Loucy (cell line): Measurements from ENCODE around the gene ARL5C.

Experiments
- H2AFZ ChIP-seq: fragments of 200-600 bp; sonication (generic); 2 replicates; pipeline ENCODE4 v1.6.0; 2016; ENCODE audit warnings: antibody characterized with exemption, mild to moderate bottlenecking, low read length, moderate library complexity
- H3F3A ChIP-seq: fragments of 200-600 bp; 2 replicates; pipeline ENCODE4 v1.6.0; 2016; ENCODE audit warnings: antibody characterized with exemption, low read depth, mild to moderate bottlenecking
- H3K27me3 ChIP-seq: fragments of 200-600 bp; sonication (generic); 2 replicates; pipeline ENCODE4 v1.6.1; 2014; ENCODE audit warnings: low read length, mild to moderate bottlenecking; ENCODE audit not compliant: insufficient read depth, poor library complexity, severe bottlenecking
- H3K36me3 ChIP-seq: fragments of 200-600 bp; sonication (generic); 2 replicates; pipeline ENCODE4 v1.6.1; 2016; ENCODE audit warnings: low read length; ENCODE audit not compliant: insufficient read depth
- H3K4me1 ChIP-seq: fragments of 200-600 bp; sonication (generic); 2 replicates; pipeline ENCODE4 v1.5.1; 2014; ENCODE audit warnings: low read length, mild to moderate bottlenecking; ENCODE audit not compliant: insufficient read depth, poor library complexity, severe bottlenecking
- H3K4me2 ChIP-seq: fragments of 200-600 bp; sonication (generic); 2 replicates; pipeline ENCODE4 v1.6.0; 2014; ENCODE audit warnings: antibody characterized with exemption, low read length, low read depth, mild to moderate bottlenecking; ENCODE audit not compliant: poor library complexity, severe bottlenecking
- H3K4me3 ChIP-seq: fragments of 200-600 bp; sonication (generic); 2 replicates; pipeline ENCODE4 v1.5.1; 2014; ENCODE audit warnings: low read length, mild to moderate bottlenecking, mixed read lengths; ENCODE audit not compliant: poor library complexity, severe bottlenecking
- H3K79me2 ChIP-seq: fragments of 200-600 bp; sonication (generic); 2 replicates; pipeline ENCODE4 v1.6.1; 2014; ENCODE audit warnings: low read length; ENCODE audit not compliant: insufficient read depth
- H3K9ac ChIP-seq: fragments of 200-600 bp; sonication (generic); 2 replicates; pipeline ENCODE4 v1.6.0; 2014; ENCODE audit warnings: mild to moderate bottlenecking, low read depth, low read length, moderate library complexity; ENCODE audit not compliant: poor library complexity, severe bottlenecking
- H3K9me2 ChIP-seq: fragments of 200-600 bp; sonication (generic); replicated peaks from 2 replicates; pipeline ENCODE4 v1.6.1; 2016; ENCODE audit warnings: low read depth, low read length, mixed read lengths
- H3K9me3 ChIP-seq: fragments of 200-600 bp; sonication (generic); 2 replicates; pipeline ENCODE4 v1.6.1; 2014; ENCODE audit warnings: mild to moderate bottlenecking, antibody characterized with exemption, low read length, low read depth; ENCODE audit not compliant: insufficient read depth
- H4K20me1 ChIP-seq: fragments of 200-600 bp; sonication (generic); 2 replicates; pipeline ENCODE4 v1.6.0; 2014; ENCODE audit warnings: antibody characterized with exemption, low read length, mild to moderate bottlenecking; ENCODE audit not compliant: insufficient read depth, poor library complexity, severe bottlenecking
- EZH2phosphoT487 ChIP-seq: fragments of 200-600 bp; IDR thresholded peaks from 2 replicates; pipeline ENCODE4 v1.6.1; 2018; ENCODE audit warnings: antibody characterized with exemption, mild to moderate bottlenecking, moderate library complexity, borderline replicate concordance
- TF ChIP-seq, protein P1 (sequence below): fragments of 200-600 bp; sonication (generic); conservative IDR thresholded peaks from 2 replicates; pipeline ENCODE4 v1.5.1; 2014; ENCODE audit warnings: mild to moderate bottlenecking, antibody characterized with exemption, low read length

Gene ARL5C

DNA sequence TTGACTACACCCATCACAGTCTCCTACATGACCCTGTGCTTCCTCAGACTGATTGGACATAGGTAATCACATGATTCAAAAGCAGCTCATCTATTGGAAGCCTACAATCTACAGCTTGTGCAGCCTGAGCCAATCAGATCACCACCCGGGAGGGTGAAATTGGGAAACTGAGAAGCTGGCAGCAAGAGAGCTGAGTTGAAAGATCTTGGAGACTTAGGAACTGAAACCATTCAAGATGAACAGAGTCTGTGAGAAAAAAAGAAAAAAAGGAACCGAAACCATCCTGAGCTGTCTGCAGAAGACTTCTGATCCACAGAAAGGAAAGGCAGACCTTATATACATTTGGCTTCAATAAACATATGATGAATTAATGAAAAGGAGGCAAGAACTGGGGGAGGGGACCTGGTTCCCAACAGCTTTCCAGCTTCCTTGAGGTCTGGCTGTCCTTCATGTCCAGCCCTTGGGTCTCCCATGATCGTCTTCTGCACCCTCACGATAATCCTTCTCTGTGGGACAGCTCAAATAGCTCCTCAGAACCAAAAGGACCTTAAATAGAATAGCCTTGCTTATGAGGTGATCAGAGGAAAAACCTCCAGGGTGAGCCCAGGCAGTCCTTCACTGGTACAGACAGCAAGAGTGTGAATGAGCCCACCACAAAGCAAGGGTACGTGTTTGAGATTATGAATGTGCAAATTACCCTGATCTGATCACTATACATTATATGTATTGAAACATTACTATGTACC lies 47.1 kb downstream of the ARL5C start:
- H3F3A ChIP-seq: no peaks in the 10 kb centered on the region
- TF ChIP-seq, protein P1, sequence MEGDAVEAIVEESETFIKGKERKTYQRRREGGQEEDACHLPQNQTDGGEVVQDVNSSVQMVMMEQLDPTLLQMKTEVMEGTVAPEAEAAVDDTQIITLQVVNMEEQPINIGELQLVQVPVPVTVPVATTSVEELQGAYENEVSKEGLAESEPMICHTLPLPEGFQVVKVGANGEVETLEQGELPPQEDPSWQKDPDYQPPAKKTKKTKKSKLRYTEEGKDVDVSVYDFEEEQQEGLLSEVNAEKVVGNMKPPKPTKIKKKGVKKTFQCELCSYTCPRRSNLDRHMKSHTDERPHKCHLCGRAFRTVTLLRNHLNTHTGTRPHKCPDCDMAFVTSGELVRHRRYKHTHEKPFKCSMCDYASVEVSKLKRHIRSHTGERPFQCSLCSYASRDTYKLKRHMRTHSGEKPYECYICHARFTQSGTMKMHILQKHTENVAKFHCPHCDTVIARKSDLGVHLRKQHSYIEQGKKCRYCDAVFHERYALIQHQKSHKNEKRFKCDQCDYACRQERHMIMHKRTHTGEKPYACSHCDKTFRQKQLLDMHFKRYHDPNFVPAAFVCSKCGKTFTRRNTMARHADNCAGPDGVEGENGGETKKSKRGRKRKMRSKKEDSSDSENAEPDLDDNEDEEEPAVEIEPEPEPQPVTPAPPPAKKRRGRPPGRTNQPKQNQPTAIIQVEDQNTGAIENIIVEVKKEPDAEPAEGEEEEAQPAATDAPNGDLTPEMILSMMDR: no peak
- no peak for TF ChIP-seq EZH2phosphoT487
- no peak overlapping the region for H2AFZ ChIP-seq
- no peaks in the 10 kb centered on the region for H3K4me1 ChIP-seq
- no peaks in the 10 kb centered on the region for H3K9me3 ChIP-seq
- H3K9ac ChIP-seq: no peak overlapping the region
- no peak overlapping the region for H3K4me2 ChIP-seq
- H3K27me3 ChIP-seq: no peaks in the 10 kb centered on the region
- H4K20me1 ChIP-seq: no peaks in the 10 kb centered on the region
- no peaks in the 10 kb centered on the region for H3K36me3 ChIP-seq
- H3K9me2 ChIP-seq: no peaks in the 10 kb centered on the region
- no peaks in the 10 kb centered on the region for H3K79me2 ChIP-seq
- no peak overlapping the region for H3K4me3 ChIP-seq

DNA sequence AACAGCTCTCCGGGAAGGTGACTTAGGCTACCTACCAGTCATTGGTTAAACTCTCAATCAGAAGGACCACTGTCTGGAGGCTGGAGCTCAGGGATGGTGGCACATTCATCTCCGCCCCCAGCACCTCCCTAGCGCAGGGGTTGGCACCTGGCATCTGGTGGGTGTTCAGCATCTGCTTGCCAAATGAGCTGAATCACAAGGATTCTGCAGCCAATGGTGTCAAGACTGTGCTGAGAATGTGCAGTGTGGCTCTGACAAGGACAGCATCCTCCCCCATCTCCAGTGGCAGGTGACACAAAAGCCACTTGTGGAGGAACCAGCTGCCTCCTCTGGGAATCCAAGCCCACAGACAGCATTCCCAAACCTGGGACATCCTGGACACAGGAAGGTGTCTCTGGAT lies 49.7 kb downstream of the ARL5C start:
- H3K36me3 ChIP-seq: no peaks in the 10 kb centered on the region
- H3K27me3 ChIP-seq: no peaks in the 10 kb centered on the region
- no peak overlapping the region for H3K4me2 ChIP-seq
- no peaks in the 10 kb centered on the region for H3K79me2 ChIP-seq
- TF ChIP-seq, protein P1: no peak
- no peak for TF ChIP-seq EZH2phosphoT487
- no peaks in the 10 kb centered on the region for H4K20me1 ChIP-seq
- no peak overlapping the region for H3K9ac ChIP-seq
- no peaks in the 10 kb centered on the region for H3F3A ChIP-seq
- no peak overlapping the region for H3K4me3 ChIP-seq
- no peaks in the 10 kb centered on the region for H3K4me1 ChIP-seq
- H2AFZ ChIP-seq: no peak overlapping the region
- H3K9me3 ChIP-seq: no peaks in the 10 kb centered on the region
- no peaks in the 10 kb centered on the region for H3K9me2 ChIP-seq

DNA sequence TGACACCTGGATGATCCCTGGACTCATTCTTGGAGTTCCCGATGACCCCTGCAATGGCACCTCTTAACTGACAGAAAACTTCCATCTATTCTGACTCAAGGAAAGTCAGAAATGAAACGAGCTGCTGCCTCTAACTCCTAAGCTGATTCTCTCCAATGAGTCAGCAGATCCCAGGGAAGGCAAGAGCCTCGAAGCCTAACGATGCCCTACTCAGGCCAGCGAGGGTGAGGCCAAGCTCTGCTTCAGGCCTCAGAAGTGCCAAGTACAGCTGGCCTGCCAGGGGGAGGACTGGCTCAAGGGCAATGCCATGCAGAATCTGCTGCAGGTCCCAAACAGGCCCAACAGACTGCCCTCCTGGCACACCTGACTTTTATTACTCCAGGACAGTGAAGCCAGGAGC lies 50.8 kb downstream of the ARL5C start:
- H3K36me3 ChIP-seq: no peaks in the 10 kb centered on the region
- no peaks in the 10 kb centered on the region for H3K27me3 ChIP-seq
- H3K9me3 ChIP-seq: no peaks in the 10 kb centered on the region
- H3K9ac ChIP-seq: no peak overlapping the region
- no peak overlapping the region for H3K4me2 ChIP-seq
- H3K4me3 ChIP-seq: no peak overlapping the region
- no peaks in the 10 kb centered on the region for H3F3A ChIP-seq
- no peaks in the 10 kb centered on the region for H3K79me2 ChIP-seq
- no peak overlapping the region for H2AFZ ChIP-seq
- H3K4me1 ChIP-seq: no peaks in the 10 kb centered on the region
- H4K20me1 ChIP-seq: no peaks in the 10 kb centered on the region
- TF ChIP-seq EZH2phosphoT487: no peak
- TF ChIP-seq, protein P1: no peak
- H3K9me2 ChIP-seq: no peaks in the 10 kb centered on the region
